Ascending aorta (tissue), 2 donors: Measurements from ENCODE around the gene SYNC. TPM values are rescaled to one million over a fixed set of nuclear protein-coding genes. Genes with fewer than 3 reads are reported as not detected.

Experiments used
- DNase-seq, 2 donors: peaks; one replicate each; pipeline ENCODE4 v3.0.0-alpha.2; 2019; ENCODE audit warnings: low spot score in 2 of 2
- H3K27ac ChIP-seq, 2 donors: fragments of 200-600 bp; sonication (generic); one replicate each; pipeline ENCODE4 v1.5.1; 2016 to 2017; ENCODE audit warnings: mild to moderate bottlenecking in 1 of 2
- H3K27me3 ChIP-seq: fragments of 200-600 bp; sonication (generic); one replicate; pipeline ENCODE4 v1.5.1; 2017
- H3K36me3 ChIP-seq, 2 donors: fragments of 200-600 bp; sonication (generic); one replicate each; pipeline ENCODE4 v1.5.1; 2016
- H3K4me1 ChIP-seq, 2 donors: fragments of 200-600 bp; sonication (generic); one replicate each; pipeline ENCODE4 v1.5.1; 2016 to 2017; ENCODE audit warnings: mild to moderate bottlenecking in 1 of 2
- H3K4me3 ChIP-seq, 2 donors: fragments of 200-600 bp; sonication (generic); one replicate each; pipeline ENCODE4 v1.5.1; 2016 to 2017; ENCODE audit warnings: mild to moderate bottlenecking in 1 of 2
- H3K9me3 ChIP-seq, 2 donors: fragments of 200-600 bp; sonication (generic); one replicate each; pipeline ENCODE4 v1.5.1; 2016
- CTCF ChIP-seq, 3 experiments: fragments of 200-600 bp in 2 of 3; fragments of 450-650 bp in 1 of 3; sonication (generic) in 2 of 3; IDR thresholded peaks; one replicate each; pipeline ENCODE4 v1.5.1; 2016 to 2019; ENCODE audit warnings: antibody characterized with exemption in 3 of 3, mild to moderate bottlenecking in 1 of 3, moderate library complexity in 1 of 3
- intact Hi-C: fragments of 100-400 bp; cut with DNase I; formaldehyde crosslinking; loops from one replicate; pipeline ENCODE4 v1.15.1; 2023
- total RNA-seq: library from RNA; depleted of rRNA; stranded (reverse); fragments of >200 nt; gene quantifications from one replicate; pipeline ENCODE4 v1.1.0, GENCODE V29; 2016

The SYNC gene
- total RNA-seq, 1 donor from 2014 or later, result 87.3 TPM

DNA sequence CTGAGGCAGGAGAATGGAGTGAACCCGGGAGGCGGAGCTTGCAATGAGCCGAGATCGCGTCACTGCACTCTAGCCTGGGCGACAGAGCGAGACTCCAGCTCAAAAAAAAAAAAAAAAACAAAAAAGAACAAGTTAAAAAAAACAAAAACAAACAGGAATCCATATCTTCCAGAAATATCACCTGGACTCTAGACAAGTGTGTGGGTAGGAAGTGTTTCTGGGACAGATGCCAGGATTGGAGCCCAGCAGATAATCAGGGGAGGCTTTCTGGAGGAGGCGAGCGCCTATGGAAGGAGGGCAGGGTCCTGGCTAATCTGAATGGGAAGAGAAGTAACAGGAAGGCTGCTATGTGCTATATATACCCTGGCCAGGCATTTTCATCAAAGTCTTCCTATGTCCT, 43.6 kb upstream of the SYNC start:
- H3K36me3 ChIP-seq, result no peaks in the 10 kb centered on the region
- no peak overlapping the region for H3K4me3 ChIP-seq
- intact Hi-C loops, result no loop called here
- DNase-seq, result no peak
- no peaks in the 10 kb centered on the region for H3K9me3 ChIP-seq
- H3K4me1 ChIP-seq, result peaks cover 4 to 13% of the 10 kb centered on the region in 2 donors
- H3K27me3 ChIP-seq, result no peaks in the 10 kb centered on the region
- no peak for TF ChIP-seq CTCF (IDR thresholded peaks at IDR 0.05)
- H3K27ac ChIP-seq, result no peak overlapping the region

GRCh38 chr1:32744071-32744425, 41.5 kb upstream of the SYNC start:
- peaks cover 6 to 18% of the 10 kb centered on the region in 2 donors for H3K4me1 ChIP-seq
- H3K27ac ChIP-seq, result peak overlapping the region; percentile 93 to 97
- no peak for DNase-seq
- intact Hi-C loops, result no loop called here
- TF ChIP-seq CTCF (IDR thresholded peaks at IDR 0.05), result no peak
- H3K27me3 ChIP-seq, result no peaks in the 10 kb centered on the region
- H3K36me3 ChIP-seq, result no peaks in the 10 kb centered on the region
- no peaks in the 10 kb centered on the region for H3K9me3 ChIP-seq
- no peak overlapping the region for H3K4me3 ChIP-seq

DNA sequence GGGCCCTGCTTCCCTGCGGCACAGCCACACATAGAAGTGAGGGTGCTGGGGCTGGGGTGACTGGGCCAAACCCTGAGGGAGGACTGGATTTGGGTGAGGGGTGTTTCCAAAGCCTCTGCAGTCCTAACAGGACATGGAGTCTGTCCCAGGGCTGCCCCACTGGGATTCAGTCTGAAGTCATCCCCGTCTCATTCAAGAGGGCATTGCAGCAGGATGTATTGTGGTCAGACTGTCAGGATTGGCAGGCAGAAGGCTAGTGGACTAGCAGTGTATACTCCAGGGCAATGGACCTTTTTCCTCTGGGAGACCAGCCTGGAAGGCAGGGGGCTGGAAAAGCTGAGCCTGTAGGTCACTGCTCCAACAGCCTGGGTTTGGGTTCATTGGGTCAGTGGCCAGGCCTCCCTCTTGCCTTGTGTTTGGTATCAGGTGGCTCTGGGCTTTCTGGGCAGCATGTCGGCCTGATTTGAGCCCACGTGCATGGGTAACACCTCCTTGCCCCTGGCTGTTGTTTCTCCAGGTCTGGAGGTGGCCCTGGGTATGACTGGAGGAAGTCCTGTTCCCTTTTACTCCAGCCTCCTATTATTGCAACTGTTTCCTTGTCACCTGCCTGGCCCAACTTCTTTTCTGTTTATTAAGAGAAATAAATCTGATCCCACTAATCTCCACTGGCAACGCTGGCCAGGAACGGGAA, 41.0 kb upstream of the SYNC start:
- peak overlapping the region; percentile 64 to 99 for H3K4me3 ChIP-seq
- no peak for TF ChIP-seq CTCF (IDR thresholded peaks at IDR 0.05)
- peak overlapping the region; percentile 93 to 97 for H3K27ac ChIP-seq

DNA sequence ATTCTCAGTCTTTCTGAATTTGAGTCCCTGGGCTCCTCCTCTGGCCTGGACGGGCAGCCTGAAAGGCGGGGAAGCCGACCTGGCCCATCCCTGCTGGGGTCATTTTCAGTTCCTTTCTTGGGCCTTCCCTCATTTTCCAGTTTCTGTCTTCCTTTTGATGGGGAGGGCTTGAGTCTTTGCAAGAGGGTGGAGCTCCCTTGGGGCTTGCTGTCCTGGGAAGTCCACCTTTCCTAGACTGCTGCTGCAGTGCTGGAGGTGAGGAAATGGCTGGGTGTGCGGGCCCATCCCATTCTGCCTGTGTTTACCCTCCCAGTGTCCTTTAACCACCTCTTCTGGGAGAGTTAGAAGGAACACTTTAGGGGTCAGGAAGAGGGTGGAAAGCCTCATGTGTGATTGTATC, 40.4 kb upstream of the SYNC start:
- H3K27me3 ChIP-seq, result no peaks in the 10 kb centered on the region
- DNase-seq, result no peak
- H3K27ac ChIP-seq, result peak overlapping the region; percentile 93 to 97
- peak overlapping the region; percentile 64 to 99 for H3K4me3 ChIP-seq
- no peak for TF ChIP-seq CTCF (IDR thresholded peaks at IDR 0.05)
- no peaks in the 10 kb centered on the region for H3K36me3 ChIP-seq
- intact Hi-C loops, result no loop called here
- H3K4me1 ChIP-seq, result peaks cover 6 to 18% of the 10 kb centered on the region in 2 donors
- no peaks in the 10 kb centered on the region for H3K9me3 ChIP-seq

More for the DNA sequence above, 41.0 kb upstream of the SYNC start:
- Histone ChIP-seq H3K9me3 (no peaks in the 10 kb centered on the region), H3K4me1 (peaks cover 6 to 18% of the 10 kb centered on the region in 2 donors), H3K27me3 (no peaks in the 10 kb centered on the region), H3K36me3 (no peaks in the 10 kb centered on the region)
- intact Hi-C loops, result no loop called here
- no peak for DNase-seq

DNA sequence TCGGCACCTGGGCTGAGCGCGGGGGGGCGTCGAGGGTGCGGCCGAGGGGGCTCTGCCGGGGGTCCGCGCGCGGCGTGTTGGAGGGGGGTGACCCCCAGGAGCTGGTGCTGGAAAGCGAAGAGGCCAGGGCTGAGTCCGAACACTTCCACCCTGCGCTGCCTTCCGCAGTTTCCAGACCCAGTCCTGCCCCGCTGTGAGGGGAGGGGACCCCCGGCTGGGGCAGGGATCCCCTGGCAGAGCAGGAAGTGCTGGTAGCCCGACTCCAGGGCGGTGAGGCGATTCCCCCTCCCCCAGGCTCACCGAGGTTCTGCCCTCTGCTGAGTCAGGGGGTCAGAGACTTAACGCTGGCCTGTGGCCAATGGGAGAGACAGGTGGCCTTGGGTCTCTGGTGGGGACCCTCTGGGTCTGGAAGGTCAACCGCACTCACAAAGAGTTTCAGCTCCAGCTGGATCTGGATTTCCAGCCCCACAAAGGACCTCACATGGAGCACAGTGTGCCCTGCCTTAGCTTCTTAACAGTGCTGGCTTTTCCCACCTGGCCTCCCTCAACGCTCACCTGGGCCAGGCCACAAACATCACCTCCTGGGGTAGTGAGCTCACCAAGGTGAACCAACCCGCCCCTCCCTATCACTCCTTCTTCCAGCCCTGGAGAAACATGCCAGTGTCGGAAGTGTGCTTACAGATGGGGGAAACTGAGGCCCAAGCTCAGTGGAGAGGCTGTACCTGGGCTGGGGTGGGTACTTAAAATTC, 39.8 kb upstream of the SYNC start:
- no peak for TF ChIP-seq CTCF (IDR thresholded peaks at IDR 0.05)
- no peaks in the 10 kb centered on the region for H3K9me3 ChIP-seq
- intact Hi-C loops, result no loop called here
- no peaks in the 10 kb centered on the region for H3K36me3 ChIP-seq
- H3K27ac ChIP-seq, result peak overlapping the region; percentile 93 to 97
- H3K4me1 ChIP-seq, result peaks cover 6 to 18% of the 10 kb centered on the region in 2 donors
- peak overlapping the region; percentile 64 to 99 for H3K4me3 ChIP-seq
- DNase-seq, result no peak
- no peaks in the 10 kb centered on the region for H3K27me3 ChIP-seq
